GM12873 (cell line): ENCODE data around the gene BEND3.

Source experiments
- TF ChIP-seq, protein P1 (sequence below): IDR thresholded peaks from 2 replicates; pipeline ENCODE4 v1.5.1; 2012; ENCODE audit warnings: low read depth, mild to moderate bottlenecking, moderate library complexity, low read length, control low read depth; ENCODE audit not compliant: insufficient read depth; ENCODE audit errors: missing control alignments

Gene BEND3

DNA sequence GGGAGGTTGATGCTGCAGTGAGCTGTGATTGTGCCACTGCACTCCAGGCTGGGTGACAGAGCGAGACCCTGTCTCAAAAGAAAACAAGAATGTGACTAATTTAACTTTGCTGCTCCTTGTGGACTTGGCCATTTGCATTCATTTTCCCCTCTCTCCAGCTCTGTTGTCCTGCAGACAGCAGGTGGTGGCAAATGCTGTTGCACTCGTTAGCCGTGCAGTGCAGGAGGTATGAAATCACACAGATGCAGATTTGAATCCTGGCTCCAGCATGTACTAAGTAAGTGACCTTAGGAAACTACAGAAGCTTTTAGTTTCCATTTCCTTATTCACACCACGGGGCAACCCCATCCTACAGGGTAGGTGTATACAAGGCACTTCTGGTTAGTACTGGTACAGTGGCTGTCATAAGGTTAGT, 9.6 kb upstream of the BEND3 start:
- TF ChIP-seq, protein P1, sequence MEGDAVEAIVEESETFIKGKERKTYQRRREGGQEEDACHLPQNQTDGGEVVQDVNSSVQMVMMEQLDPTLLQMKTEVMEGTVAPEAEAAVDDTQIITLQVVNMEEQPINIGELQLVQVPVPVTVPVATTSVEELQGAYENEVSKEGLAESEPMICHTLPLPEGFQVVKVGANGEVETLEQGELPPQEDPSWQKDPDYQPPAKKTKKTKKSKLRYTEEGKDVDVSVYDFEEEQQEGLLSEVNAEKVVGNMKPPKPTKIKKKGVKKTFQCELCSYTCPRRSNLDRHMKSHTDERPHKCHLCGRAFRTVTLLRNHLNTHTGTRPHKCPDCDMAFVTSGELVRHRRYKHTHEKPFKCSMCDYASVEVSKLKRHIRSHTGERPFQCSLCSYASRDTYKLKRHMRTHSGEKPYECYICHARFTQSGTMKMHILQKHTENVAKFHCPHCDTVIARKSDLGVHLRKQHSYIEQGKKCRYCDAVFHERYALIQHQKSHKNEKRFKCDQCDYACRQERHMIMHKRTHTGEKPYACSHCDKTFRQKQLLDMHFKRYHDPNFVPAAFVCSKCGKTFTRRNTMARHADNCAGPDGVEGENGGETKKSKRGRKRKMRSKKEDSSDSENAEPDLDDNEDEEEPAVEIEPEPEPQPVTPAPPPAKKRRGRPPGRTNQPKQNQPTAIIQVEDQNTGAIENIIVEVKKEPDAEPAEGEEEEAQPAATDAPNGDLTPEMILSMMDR = no peak

DNA sequence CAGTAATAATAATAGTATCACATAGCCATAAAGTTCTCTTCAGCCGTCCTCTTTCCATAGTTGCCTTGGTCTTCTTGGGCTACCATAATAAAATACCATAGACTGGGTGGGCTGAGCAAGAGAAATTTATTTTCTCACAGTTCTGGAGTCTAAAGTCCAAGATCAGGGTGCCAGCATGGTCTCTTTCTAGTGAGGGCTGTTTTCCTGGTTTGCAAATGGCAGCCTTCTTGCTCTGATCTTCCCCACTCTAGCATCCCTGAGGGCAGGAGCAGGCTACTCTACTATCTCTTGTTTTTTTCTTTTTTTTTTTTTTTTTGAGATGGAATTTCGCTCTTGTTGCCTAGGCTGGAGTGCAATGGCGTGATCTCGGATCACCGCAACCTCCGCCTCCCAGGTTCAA, 8.2 kb upstream of the BEND3 start:
- TF ChIP-seq, protein P1 = no peak

DNA sequence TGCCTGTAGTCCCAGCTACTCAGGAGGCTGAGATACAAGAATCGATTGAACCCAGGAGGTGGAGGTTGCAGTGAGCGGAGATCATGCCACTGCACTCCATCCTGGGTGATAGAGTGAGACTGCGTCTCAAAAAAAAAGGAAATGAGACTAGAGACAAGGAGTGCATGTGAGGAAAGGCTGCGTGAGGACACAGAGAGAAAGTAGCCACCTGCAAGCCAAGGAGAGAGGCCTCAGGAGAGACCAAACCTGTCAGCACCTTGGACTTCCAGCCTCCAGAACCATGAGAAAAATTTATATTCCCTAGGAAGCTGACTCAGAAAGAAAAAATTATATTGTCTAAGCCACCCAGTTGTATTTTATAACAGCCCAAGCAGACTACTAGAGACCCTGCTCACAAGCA, 7.4 kb upstream of the BEND3 start:
- TF ChIP-seq, protein P1 = no peak

DNA sequence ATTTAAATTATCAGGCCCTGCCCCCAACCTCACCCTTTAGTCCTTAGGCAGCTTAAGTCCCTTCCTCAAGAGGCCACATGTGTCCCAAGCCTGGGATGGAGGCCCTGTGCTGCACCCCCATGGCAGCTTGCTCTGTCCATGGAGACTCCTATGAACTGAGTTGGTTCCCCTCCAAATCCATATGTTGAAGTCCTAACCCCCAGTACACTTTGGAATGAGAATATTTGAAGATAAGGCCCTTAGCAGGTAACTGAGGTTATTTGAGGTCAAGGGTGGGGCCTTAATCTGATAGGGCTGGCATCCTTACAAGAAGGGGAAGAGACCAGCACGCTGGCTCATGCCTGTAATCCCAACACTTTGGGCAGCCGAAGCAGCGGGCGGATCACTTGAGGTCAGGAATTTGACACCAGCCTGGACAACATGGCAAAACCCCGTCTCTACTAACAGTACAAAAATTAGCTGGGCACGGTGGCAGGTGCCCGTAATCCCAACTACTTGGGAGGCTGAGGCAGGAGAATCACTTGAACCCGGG, 6.7 kb upstream of the BEND3 start:
- TF ChIP-seq, protein P1 = no peak

DNA sequence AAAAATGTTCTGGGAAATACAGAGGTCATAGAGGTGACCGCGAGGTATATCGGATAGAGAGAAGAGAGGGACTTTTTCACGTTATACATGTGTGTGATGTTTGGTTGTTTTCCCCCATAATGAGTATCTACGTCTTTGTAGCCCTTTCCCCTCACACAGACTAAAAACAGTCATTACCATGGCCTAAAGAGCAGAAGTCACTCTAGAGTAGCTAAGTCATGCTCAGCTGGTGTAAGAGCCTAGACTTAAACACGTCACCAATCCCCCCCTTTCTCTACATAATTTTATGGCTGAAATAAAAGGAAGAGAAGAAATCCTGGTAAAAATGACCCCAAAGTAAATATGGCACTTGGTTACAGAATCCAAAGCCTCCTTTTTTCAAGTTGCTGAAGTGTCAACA, 6.0 kb upstream of the BEND3 start:
- TF ChIP-seq, protein P1 = no peak

DNA sequence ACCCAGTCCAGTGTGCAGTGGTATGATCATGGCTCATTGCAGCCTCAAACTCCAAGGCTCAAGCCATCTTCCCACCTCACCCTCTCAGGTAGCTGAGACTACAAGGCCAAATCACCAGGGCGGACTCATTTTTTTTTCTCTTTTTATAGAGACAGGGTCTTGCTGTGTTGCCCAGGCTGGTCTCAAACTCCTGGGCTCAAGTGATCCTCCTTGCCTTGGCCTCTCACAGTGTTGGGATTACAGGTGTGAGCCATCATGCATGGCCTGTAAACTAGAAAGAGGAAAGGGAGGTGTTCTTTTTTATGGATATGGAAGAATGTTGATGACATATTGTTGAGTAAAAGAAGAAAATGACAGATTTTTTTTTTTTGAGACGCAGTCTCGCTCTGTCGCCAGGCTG, 5.1 kb upstream of the BEND3 start:
- TF ChIP-seq, protein P1 = no peak

DNA sequence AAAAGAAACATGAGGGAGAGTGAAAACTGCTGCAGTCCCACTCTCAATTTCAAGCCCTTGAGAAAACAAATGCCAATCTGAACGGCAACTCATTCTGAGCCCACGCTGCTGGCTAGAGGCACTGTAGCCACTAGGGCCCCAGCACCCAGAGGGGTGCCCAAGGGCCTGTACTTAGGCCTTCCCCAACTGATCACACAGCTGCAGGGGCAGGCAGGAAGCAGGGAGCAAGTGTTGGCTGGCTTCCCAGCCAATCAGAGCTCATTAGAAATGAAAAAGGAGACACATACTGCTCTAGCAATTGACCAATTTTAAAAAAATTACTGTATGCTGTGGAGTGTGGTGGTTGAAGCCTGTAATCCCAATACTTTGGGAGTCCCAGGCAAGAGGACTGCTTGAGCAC, 3.7 kb upstream of the BEND3 start:
- TF ChIP-seq, protein P1 = no peak
